BLaER1 (cell line): ENCODE data around the gene KBTBD7.
"Not testable (repeated sequence)": the region's sequence is repeated elsewhere in the genome, so short reads cannot be mapped to it uniquely, and the experiment has no call there.

Source experiments
- H3K27ac ChIP-seq: shearing (Covaris generic); formaldehyde crosslinking; 2 replicates; pipeline ENCODE4 v1.8.1; 2022
- H3K27me3 ChIP-seq: shearing (Covaris generic); formaldehyde crosslinking; 2 replicates; pipeline ENCODE4 v1.8.1; 2022
- H3K36me3 ChIP-seq: shearing (Covaris generic); formaldehyde crosslinking; 2 replicates; pipeline ENCODE4 v1.8.1; 2022
- H3K4me1 ChIP-seq: shearing (Covaris generic); formaldehyde crosslinking; 2 replicates; pipeline ENCODE4 v1.8.1; 2022
- H3K4me2 ChIP-seq: shearing (Covaris generic); formaldehyde crosslinking; 2 replicates; pipeline ENCODE4 v1.8.1; 2022
- H3K4me3 ChIP-seq: shearing (Covaris generic); formaldehyde crosslinking; 2 replicates; pipeline ENCODE4 v1.8.1; 2022
- H3K9ac ChIP-seq: shearing (Covaris generic); formaldehyde crosslinking; 2 replicates; pipeline ENCODE4 v1.8.1; 2022
- H3K9me3 ChIP-seq: shearing (Covaris generic); formaldehyde crosslinking; 2 replicates; pipeline ENCODE4 v1.8.1; 2022
- H4K20me1 ChIP-seq: shearing (Covaris generic); formaldehyde crosslinking; 2 replicates; pipeline ENCODE4 v1.8.1; 2022
- Cebpa-rat ChIP-seq: shearing (Covaris generic); IDR thresholded peaks from 2 replicates; pipeline ENCODE4 v1.8.1; 2022

KBTBD7 gene

GRCh38 chr13:41177616-41178015 is 16.8 kb downstream of the KBTBD7 start:
- H4K20me1 ChIP-seq = no peaks in the 10 kb centered on the region
- H3K36me3 ChIP-seq = peaks cover 6% of the 10 kb centered on the region; the same call in 1 of the 2 replicates
- no peaks in the 10 kb centered on the region for H3K4me1 ChIP-seq
- TF ChIP-seq Cebpa-rat = no peak
- no peaks in the 10 kb centered on the region for H3K27me3 ChIP-seq
- no peak overlapping the region for H3K4me2 ChIP-seq
- no peak overlapping the region for H3K27ac ChIP-seq
- H3K4me3 ChIP-seq = no peak overlapping the region
- no peak overlapping the region for H3K9ac ChIP-seq
- peaks cover 52% of the 10 kb centered on the region for H3K9me3 ChIP-seq

- not testable (repeated sequence) for H3K4me1 ChIP-seq, H4K20me1 ChIP-seq, H3K4me2 ChIP-seq, H3K4me3 ChIP-seq, H3K27me3 ChIP-seq, H3K27ac ChIP-seq, H3K36me3 ChIP-seq, H3K9ac ChIP-seq
- peaks cover 53% of the 10 kb centered on the region for H3K9me3 ChIP-seq
Observed at GRCh38 chr13:41175576-41175975, 18.8 kb downstream of the KBTBD7 start.

- Histone ChIP-seq H3K9me3 (no peaks in the 10 kb centered on the region), H3K9ac (no peak overlapping the region), H3K27ac (no peak overlapping the region), H3K4me2 (no peak overlapping the region), H3K4me3 (no peak overlapping the region), H3K27me3 (no peaks in the 10 kb centered on the region), H3K4me1 (no peaks in the 10 kb centered on the region), H3K36me3 (0 out of 2 replicates have a peak, but pooled peaks cover 3% of the 10 kb centered on the region), H4K20me1 (no peaks in the 10 kb centered on the region)
- TF ChIP-seq Cebpa-rat = no peak
Observed at GRCh38 chr13:41162151-41162550, 32.2 kb downstream of the KBTBD7 start.

- H3K36me3 ChIP-seq = 0 out of 2 replicates have a peak, but pooled peaks cover 3% of the 10 kb centered on the region
- no peaks in the 10 kb centered on the region for H3K9me3 ChIP-seq
- no peak for TF ChIP-seq Cebpa-rat
- H3K4me2 ChIP-seq = no peak overlapping the region
- no peak overlapping the region for H3K27ac ChIP-seq
- H3K27me3 ChIP-seq = no peaks in the 10 kb centered on the region
- no peaks in the 10 kb centered on the region for H4K20me1 ChIP-seq
- no peak overlapping the region for H3K9ac ChIP-seq
- H3K4me1 ChIP-seq = no peaks in the 10 kb centered on the region
- H3K4me3 ChIP-seq = no peak overlapping the region
Observed at GRCh38 chr13:41159174-41159573, 35.2 kb downstream of the KBTBD7 start.

GRCh38 chr13:41157048-41157717 is 37.2 kb downstream of the KBTBD7 start:
- no peaks in the 10 kb centered on the region for H3K27me3 ChIP-seq
- no peaks in the 10 kb centered on the region for H3K36me3 ChIP-seq
- no peak overlapping the region for H3K9ac ChIP-seq
- no peaks in the 10 kb centered on the region for H3K4me1 ChIP-seq
- no peaks in the 10 kb centered on the region for H4K20me1 ChIP-seq
- H3K4me2 ChIP-seq = no peak overlapping the region
- no peak overlapping the region for H3K4me3 ChIP-seq
- H3K27ac ChIP-seq = no peak overlapping the region
- TF ChIP-seq Cebpa-rat = no peak
- peaks cover 6% of the 10 kb centered on the region for H3K9me3 ChIP-seq

- TF ChIP-seq Cebpa-rat = no peak
- peaks cover 12% of the 10 kb centered on the region for H3K9me3 ChIP-seq
- no peaks in the 10 kb centered on the region for H3K4me1 ChIP-seq
- no peak overlapping the region for H3K4me3 ChIP-seq
- no peaks in the 10 kb centered on the region for H4K20me1 ChIP-seq
- H3K27me3 ChIP-seq = no peaks in the 10 kb centered on the region
- no peak overlapping the region for H3K9ac ChIP-seq
- H3K4me2 ChIP-seq = no peak overlapping the region
- H3K36me3 ChIP-seq = no peaks in the 10 kb centered on the region
- no peak overlapping the region for H3K27ac ChIP-seq
Observed at GRCh38 chr13:41156620-41157019, 37.7 kb downstream of the KBTBD7 start.

- Histone ChIP-seq H3K9ac (no peak overlapping the region), H3K27me3 (no peaks in the 10 kb centered on the region)
Observed at GRCh38 chr13:41154042-41154441, 40.3 kb downstream of the KBTBD7 start.

GRCh38 chr13:41152005-41152404 is 42.4 kb downstream of the KBTBD7 start:
- H3K4me3 ChIP-seq = no peak overlapping the region
- no peaks in the 10 kb centered on the region for H4K20me1 ChIP-seq
- H3K27ac ChIP-seq = no peak overlapping the region
- peaks cover 58% of the 10 kb centered on the region for H3K9me3 ChIP-seq
- TF ChIP-seq Cebpa-rat = no peak
- H3K27me3 ChIP-seq = no peaks in the 10 kb centered on the region
- no peak overlapping the region for H3K4me2 ChIP-seq
- H3K4me1 ChIP-seq = no peaks in the 10 kb centered on the region
- peaks cover 30% of the 10 kb centered on the region for H3K36me3 ChIP-seq
- no peak overlapping the region for H3K9ac ChIP-seq

More at GRCh38 chr13:41154042-41154441, 40.3 kb downstream of the KBTBD7 start:
- Histone ChIP-seq H4K20me1 (no peaks in the 10 kb centered on the region), H3K27ac (no peak overlapping the region), H3K4me3 (no peak overlapping the region), H3K4me2 (no peak overlapping the region), H3K4me1 (no peaks in the 10 kb centered on the region), H3K9me3 (peaks cover 38% of the 10 kb centered on the region), H3K36me3 (peaks cover 12% of the 10 kb centered on the region)
- TF ChIP-seq Cebpa-rat = no peak

- Histone ChIP-seq H3K4me2 (no peak overlapping the region), H3K4me3 (no peak overlapping the region), H3K27me3 (no peaks in the 10 kb centered on the region), H3K27ac (no peak overlapping the region), H3K9me3 (peaks cover 76% of the 10 kb centered on the region), H3K36me3 (peaks cover 33% of the 10 kb centered on the region), H3K9ac (no peak overlapping the region), H4K20me1 (no peaks in the 10 kb centered on the region), H3K4me1 (no peaks in the 10 kb centered on the region)
- TF ChIP-seq Cebpa-rat = no peak
Observed at GRCh38 chr13:41150058-41150457, 44.3 kb downstream of the KBTBD7 start.

GRCh38 chr13:41148419-41149283 is 45.7 kb downstream of the KBTBD7 start:
- Histone ChIP-seq H3K36me3 (peaks cover 33% of the 10 kb centered on the region), H3K4me3 (no peak overlapping the region), H3K9ac (no peak overlapping the region), H3K27ac (no peak overlapping the region), H4K20me1 (no peaks in the 10 kb centered on the region), H3K27me3 (no peaks in the 10 kb centered on the region), H3K4me2 (no peak overlapping the region), H3K9me3 (peaks cover 82% of the 10 kb centered on the region), H3K4me1 (no peaks in the 10 kb centered on the region)
- no peak for TF ChIP-seq Cebpa-rat
